ENCODE data around the gene SLC22A7.

GRCh38 chr6:43297644-43298564 is at the start of gene SLC22A7:
- no peak for TF ChIP-seq CTCF (IDR thresholded peaks at IDR 0.05)
- no peak for TF ChIP-seq EP300 (IDR thresholded peaks at IDR 0.05)
